Esophagus squamous epithelium (tissue), 5 donors: ENCODE data around the gene DEF6. TPM values are rescaled to one million over a fixed set of nuclear protein-coding genes. Genes with fewer than 3 reads are reported as not detected.

Experiments
- DNase-seq: peaks from one replicate; lab custom pipeline; 2025; lab: John Stamatoyannopoulos, UW
- H3K27ac ChIP-seq, 4 donors: fragments of 200-600 bp; sonication (generic); one replicate each; pipeline ENCODE4 v1.5.1; 2016 to 2019; ENCODE audit warnings: mild to moderate bottlenecking in 1 of 4
- H3K27me3 ChIP-seq, 4 donors: fragments of 200-600 bp; sonication (generic); 1 replicate in 3 of 4; 2 replicates in 1 of 4; pipeline versions ENCODE4 v1.5.1 to v1.6.0; 2017 to 2021; ENCODE audit warnings: antibody characterized with exemption in 1 of 4
- H3K36me3 ChIP-seq, 3 donors: fragments of 200-600 bp; sonication (generic); one replicate each; pipeline ENCODE4 v1.5.1; 2016 to 2019
- H3K4me1 ChIP-seq, 3 donors: fragments of 200-600 bp; sonication (generic); one replicate each; pipeline ENCODE4 v1.5.1; 2017 to 2019
- H3K4me3 ChIP-seq, 4 donors: fragments of 200-600 bp; sonication (generic); 1 replicate in 3 of 4; 2 replicates in 1 of 4; pipeline ENCODE4 v1.5.1; 2016 to 2019; ENCODE audit warnings: mild to moderate bottlenecking in 2 of 4, moderate library complexity in 1 of 4
- H3K9me3 ChIP-seq, 3 donors: fragments of 200-600 bp; sonication (generic); one replicate each; pipeline ENCODE4 v1.5.1; 2016 to 2019
- CTCF ChIP-seq, 6 experiments: fragments of 450-650 bp in 4 of 6; fragments of 200-600 bp in 2 of 6; sonication (generic) in 2 of 6; IDR thresholded peaks; one replicate each; pipeline ENCODE4 v1.5.1; 2016 to 2019; ENCODE audit warnings: antibody characterized with exemption in 6 of 6, mild to moderate bottlenecking in 4 of 6, moderate library complexity in 4 of 6
- POLR2A ChIP-seq, 4 donors: fragments of 450-650 bp; IDR thresholded peaks; one replicate each; pipeline ENCODE4 v1.6.1; 2017; ENCODE audit warnings: antibody characterized with exemption in 4 of 4, mild to moderate bottlenecking in 4 of 4, moderate library complexity in 3 of 4
- WGBS, 2 donors: methylation state at CpG; one replicate each; pipeline ENCODE4 v1.1.5; 2018; 5-methylcytosine and 5-hydroxymethylcytosine counted together
- intact Hi-C: fragments of 100-400 bp; cut with DNase I; formaldehyde crosslinking; loops from one replicate; pipeline ENCODE4 v1.15.0; 2022
- total RNA-seq, 4 donors: library from RNA; depleted of rRNA; stranded (reverse); fragments of >200 nt; gene quantifications; one replicate each; pipeline ENCODE4 v1.1.0, GENCODE V29; 2016
- donor health status: DM: yes; HTN: yes; CAD: no.

Gene DEF6
- total RNA-seq, 4 donors from 2014 or later, result 20.5 to 38.0 (median 25.2) TPM

DNA sequence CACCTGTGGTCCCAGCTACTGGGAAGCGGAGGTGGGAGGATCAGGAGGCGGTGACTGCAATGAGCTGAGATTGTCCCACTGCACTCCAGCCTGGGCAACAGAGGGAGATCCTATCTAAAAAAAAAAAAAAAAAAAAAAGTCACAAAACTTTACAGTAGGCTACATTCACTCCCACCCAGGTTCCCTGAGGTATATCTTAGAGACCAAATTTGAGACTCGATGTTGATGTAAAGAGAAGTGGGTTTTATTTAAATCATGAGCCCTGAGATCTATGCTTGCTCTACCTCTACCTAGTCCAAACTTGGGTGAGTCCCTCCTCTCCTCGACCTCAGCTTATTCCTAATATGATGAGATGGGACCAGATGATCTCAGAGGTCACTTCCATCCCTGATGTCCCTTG, 8.8 kb upstream of the DEF6 start:
- no peak overlapping the region for H3K27ac ChIP-seq
- H3K4me1 ChIP-seq, result peaks cover 0 to 6% (median 0%) of the 10 kb centered on the region in 3 donors
- intact Hi-C loops, result no loop called here
- peaks cover 37 to 100% (median 40%) of the 10 kb centered on the region in 3 donors for H3K36me3 ChIP-seq
- no peak overlapping the region for H3K4me3 ChIP-seq
- no peaks in the 10 kb centered on the region for H3K9me3 ChIP-seq
- TF ChIP-seq CTCF (IDR thresholded peaks at IDR 0.05), result no peak
- TF ChIP-seq POLR2A (IDR thresholded peaks at IDR 0.05), result no peak
- no peak for DNase-seq
- no peaks in the 10 kb centered on the region for H3K27me3 ChIP-seq
- WGBS, 2 donors, result 71 to 74% methylated on average over 4 of the region's 4 CpGs

DNA sequence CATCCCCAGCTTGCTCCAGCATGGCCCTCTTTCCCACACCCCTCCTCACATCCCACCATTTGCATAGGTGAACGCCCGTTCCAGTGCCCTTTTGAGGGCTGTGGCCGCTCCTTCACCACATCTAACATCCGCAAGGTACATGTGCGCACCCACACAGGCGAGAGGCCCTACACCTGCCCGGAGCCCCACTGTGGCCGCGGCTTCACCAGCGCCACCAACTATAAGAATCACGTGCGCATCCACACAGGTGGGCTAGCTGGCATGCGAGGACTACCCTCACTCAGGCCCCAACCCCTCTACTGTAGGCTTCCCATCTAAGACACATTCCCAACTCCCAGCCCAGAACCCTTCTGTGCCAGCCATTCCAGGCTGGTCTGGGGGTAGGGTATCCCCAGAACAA, 6.1 kb upstream of the DEF6 start:
- intact Hi-C loops, result no loop called here
- Histone ChIP-seq H3K4me3 (no peak overlapping the region), H3K4me1 (peaks cover 0 to 6% (median 0%) of the 10 kb centered on the region in 3 donors), H3K27ac (no peak overlapping the region), H3K9me3 (no peaks in the 10 kb centered on the region), H3K36me3 (peaks cover 22 to 99% (median 28%) of the 10 kb centered on the region in 3 donors), H3K27me3 (no peaks in the 10 kb centered on the region)
- WGBS, 2 donors, result 87 to 98% methylated on average over 7 to 13 of the region's 13 CpGs
- TF ChIP-seq CTCF (IDR thresholded peaks at IDR 0.05) (no peak), POLR2A (IDR thresholded peaks at IDR 0.05) (no peak)
- no peak for DNase-seq

DNA sequence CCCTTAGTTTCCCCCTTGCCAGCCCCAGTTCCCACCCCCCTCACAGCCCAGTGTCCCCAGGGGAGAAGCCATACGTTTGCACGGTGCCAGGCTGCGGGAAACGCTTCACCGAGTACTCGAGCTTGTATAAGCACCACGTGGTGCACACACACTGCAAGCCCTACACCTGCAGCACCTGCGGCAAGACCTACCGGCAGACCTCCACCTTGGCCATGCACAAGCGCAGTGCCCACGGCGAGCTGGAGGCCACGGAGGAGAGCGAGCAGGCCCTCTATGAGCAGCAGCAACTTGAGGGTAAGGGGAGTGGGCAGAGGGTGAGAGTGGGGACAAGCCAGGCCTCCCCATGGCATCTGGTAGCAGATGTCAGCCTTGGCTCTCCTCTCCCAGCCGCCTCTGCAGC, 5.1 kb upstream of the DEF6 start:
- peaks cover 20 to 91% (median 21%) of the 10 kb centered on the region in 3 donors for H3K36me3 ChIP-seq
- H3K4me1 ChIP-seq, result peaks cover 4 to 12% (median 6%) of the 10 kb centered on the region in 3 donors
- no peaks in the 10 kb centered on the region for H3K9me3 ChIP-seq
- TF ChIP-seq CTCF (IDR thresholded peaks at IDR 0.05) (no peak), POLR2A (IDR thresholded peaks at IDR 0.05) (no peak)
- no peak overlapping the region for H3K27ac ChIP-seq
- H3K27me3 ChIP-seq, result no peaks in the 10 kb centered on the region
- DNase-seq, result no peak
- WGBS, 2 donors, result 78% methylated on average over 13 to 15 of the region's 15 CpGs
- intact Hi-C loops, result no loop called here
- H3K4me3 ChIP-seq, result no peak overlapping the region

- TF ChIP-seq POLR2A (IDR thresholded peaks at IDR 0.05), result no peak
- no peak for TF ChIP-seq CTCF (IDR thresholded peaks at IDR 0.05)
- peaks cover 11 to 79% (median 15%) of the 10 kb centered on the region in 3 donors for H3K36me3 ChIP-seq
- intact Hi-C loops, result no loop called here
- H3K4me3 ChIP-seq, result no peak overlapping the region
- no peaks in the 10 kb centered on the region for H3K27me3 ChIP-seq
- no peak overlapping the region for H3K27ac ChIP-seq
- peaks cover 5 to 19% (median 11%) of the 10 kb centered on the region in 3 donors for H3K4me1 ChIP-seq
- 80 to 90% methylated on average over 2 to 6 of the region's 9 CpGs for WGBS, 2 donors
- no peaks in the 10 kb centered on the region for H3K9me3 ChIP-seq
- DNase-seq, result no peak
Observed at GRCh38 chr6:35293681-35294080, 3.9 kb upstream of the DEF6 start.

DNA sequence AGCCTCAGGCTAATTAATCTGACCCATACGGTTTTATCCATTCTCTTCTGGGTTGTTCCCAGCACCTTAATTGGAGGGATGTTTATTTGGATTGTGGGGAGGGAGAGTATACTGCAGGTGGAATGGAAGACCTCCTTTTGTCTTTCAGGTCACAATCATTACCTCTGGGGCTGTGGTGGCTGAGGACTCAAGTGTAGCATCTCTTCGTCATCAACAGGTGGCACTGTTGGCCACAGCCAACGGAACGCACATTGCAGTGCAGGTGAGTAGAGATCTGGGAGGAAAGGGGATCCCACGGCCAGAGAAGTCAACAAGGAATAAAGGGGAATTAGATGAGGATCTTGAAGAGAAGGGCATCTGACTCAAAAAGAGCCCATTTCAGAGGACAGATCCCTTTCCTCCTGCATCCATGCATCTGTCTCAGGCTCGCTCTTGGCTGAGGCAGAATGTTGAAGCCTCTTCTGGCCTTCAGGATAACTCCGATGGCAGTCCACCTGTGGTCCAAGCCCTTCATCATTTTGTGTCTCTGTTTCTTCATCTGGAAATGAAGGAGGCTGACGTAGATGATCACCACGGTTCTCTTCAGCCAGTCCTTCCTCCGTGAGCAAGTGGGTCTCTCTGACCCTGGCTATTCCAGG, 3.2 kb upstream of the DEF6 start:
- TF ChIP-seq POLR2A (IDR thresholded peaks at IDR 0.05) (no peak), CTCF (IDR thresholded peaks at IDR 0.05) (peak; percentile 28 to 79 (median 64))
- intact Hi-C loops, result no loop called here
- Histone ChIP-seq H3K36me3 (peaks cover 11 to 71% (median 11%) of the 10 kb centered on the region in 3 donors), H3K4me3 (no peak overlapping the region), H3K4me1 (peaks cover 5 to 27% (median 12%) of the 10 kb centered on the region in 3 donors), H3K27me3 (no peaks in the 10 kb centered on the region), H3K27ac (no peak overlapping the region), H3K9me3 (no peaks in the 10 kb centered on the region)
- DNase-seq, result no peak
- WGBS, 2 donors, result 45 to 51% methylated on average over 8 to 10 of the region's 10 CpGs
